Activated CD4-positive, alpha-beta T cell treated with anti-CD3 and anti-CD28 coated beads for 24 hours (primary cell): ENCODE data around the gene PYDC1.
"Not testable (repeated sequence)": the region's sequence is repeated elsewhere in the genome, so short reads cannot be mapped to it uniquely, and the experiment has no call there.

Experiments used
- DNase-seq, 2 donors: peaks; one replicate each; pipeline ENCODE4 v3.0.0-alpha.2; 2020; ENCODE audit warnings: low read depth in 2 of 2

The PYDC1 gene

GRCh38 chr16:31216422-31217135 lies at the start of gene PYDC1:
PYDC1 (minus strand) TSS chr16:31217135; CDS start chr16:31217028, 107 bp downstream.
- DNase-seq = no peak

- DNase-seq = peak; percentile 56 to 69
Observed at GRCh38 chr16:31265329-31266245, 48.7 kb upstream of the PYDC1 start.

DNA sequence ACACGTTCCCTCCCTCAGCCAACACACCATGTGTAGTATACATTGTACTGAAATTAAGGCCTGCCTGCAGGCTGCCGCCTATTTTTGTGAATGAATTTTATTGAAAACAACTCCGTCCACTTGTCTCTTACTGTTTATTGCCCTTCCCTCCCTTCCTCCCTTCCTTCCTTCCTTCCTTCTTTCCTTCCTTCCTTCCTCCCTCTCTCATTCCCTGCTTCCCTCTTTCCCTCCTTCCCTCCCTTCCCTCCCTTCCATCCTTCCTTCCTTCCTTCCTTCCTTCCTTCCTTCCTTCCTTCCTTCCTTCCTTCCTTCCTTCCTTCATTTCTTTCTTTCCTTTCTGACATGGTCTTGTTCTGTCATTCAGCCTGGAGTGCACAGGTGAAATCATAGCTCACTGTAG lies 45.1 kb upstream of the PYDC1 start:
- DNase-seq = no peak

DNA sequence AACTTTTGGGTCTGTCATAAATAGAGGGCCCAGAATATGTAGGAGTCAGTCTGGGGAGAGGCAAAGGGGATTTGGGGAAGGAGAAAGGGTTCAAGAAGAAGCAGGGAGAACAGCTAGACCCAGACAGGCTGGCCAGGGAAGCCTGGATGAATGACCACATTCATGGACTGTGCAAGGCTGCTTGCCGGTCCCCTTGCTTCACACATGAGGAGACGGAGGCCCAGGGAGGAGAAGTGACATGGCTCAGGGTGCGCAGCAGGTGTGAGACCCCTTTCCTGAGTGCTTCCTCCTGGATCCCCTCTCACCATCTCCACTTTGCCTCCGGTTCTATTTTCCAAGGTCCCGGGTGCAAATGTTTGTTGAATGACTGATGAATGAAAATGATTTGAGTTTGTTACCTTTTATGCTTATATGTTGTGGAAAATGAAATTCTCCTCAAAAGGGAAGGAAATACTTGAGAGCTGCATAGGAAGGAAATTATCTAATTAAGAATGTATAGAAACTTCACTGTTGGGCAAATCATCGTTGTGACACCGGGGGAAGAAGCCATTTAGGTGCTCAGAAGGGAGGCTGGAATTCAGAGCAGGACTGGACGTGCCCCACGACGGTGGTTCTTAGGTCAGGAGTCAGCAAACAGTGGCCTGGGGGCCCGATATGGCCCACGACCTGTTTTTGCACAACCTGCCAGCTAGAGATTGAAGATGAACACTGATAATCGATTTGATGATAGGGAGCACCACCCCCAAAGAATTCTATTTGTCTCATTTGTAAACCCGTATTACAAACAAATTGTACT lies 43.4 kb upstream of the PYDC1 start:
- DNase-seq = no peak

- DNase-seq = no peak
Observed at GRCh38 chr16:31258366-31258765, 41.4 kb upstream of the PYDC1 start.

DNA sequence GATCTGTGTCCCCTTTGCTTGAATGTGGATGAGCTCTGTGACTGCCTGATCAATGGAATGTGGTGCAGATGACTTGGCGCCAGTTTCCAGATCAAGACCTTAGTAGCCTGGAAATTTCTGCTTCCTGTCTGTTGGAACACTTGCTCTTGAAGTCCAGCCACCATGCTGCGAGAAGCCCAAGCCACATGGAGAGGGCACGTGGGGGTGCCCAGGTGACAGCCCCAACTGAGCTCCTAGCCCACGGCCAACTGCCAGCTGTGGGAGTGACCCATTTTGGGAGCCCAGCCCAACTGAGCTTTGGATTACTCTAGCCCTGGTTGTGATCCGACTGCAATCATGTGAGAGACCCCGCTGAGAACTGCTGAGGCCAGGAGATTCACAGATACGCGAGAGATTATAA lies 39.5 kb upstream of the PYDC1 start:
- DNase-seq = no peak

- DNase-seq = peak in 1 of 2 donors; percentile 33
Observed at GRCh38 chr16:31253642-31254045, 36.7 kb upstream of the PYDC1 start.

DNA sequence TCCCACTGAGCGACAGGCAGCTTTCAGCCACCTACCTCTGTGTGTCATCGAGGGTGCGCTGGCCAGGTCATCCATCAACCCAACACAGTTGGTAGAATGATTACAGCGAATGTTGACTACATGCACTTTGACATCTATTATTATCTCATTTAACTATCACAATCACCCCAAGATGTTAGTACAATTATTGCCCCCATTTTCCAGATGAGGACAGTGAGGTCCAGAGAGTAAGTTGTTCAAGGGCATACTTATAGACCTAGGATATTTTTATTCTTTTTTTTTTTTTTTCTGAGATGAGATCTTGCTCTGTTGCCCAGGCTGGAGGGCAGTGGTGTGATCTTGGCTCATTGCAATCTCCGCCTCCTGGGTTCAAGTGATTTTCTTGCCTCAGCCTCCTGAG lies 34.5 kb upstream of the PYDC1 start:
- no peak for DNase-seq

DNA sequence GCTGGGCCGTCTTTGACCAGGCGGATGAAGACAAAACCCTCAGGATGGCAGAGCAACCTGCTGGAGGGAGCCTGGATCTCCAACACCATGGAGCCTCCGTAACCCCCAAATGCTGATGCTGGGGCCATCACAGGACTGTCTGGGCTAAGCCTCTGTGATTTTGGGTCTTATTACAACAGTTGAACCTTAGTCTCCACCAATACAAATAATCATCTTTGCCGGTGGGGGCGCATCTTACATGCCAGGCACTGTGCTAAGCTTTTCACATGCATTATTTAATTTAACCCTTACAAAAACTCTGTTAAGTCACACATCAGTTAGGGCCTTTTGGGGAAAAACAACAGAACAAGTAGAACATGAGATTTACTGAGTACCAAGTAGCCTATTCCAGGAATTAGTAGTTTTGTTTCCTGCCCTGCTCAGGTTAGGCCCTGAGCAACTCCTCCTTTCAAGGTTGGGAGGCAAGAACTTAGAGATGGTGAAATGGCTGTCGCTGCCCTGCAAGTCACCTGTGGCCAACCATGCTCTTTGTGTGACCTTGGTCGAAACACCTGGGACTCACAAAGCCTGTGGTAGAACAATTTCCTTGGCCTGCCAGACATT lies 33.9 kb upstream of the PYDC1 start:
- no peak for DNase-seq

DNA sequence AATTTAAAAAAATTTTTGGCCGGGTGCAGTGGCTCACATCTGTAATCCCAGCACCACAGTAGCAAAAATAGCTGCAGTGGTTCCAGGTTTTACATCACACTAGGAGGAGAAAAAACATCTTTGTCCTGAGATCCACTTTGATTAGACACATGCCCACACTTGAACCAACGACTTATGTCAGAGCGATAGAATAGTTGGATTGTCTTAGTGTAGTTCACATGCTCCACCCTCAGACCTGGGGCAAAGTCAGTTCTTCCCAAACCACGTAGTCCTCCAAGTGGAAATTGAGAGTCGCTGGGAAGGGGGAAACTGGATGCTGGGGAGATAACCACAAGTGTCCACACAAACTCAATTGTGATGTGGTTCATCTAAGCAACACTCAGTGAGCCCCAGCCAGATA lies 31.4 kb upstream of the PYDC1 start:
- no peak for DNase-seq

DNA sequence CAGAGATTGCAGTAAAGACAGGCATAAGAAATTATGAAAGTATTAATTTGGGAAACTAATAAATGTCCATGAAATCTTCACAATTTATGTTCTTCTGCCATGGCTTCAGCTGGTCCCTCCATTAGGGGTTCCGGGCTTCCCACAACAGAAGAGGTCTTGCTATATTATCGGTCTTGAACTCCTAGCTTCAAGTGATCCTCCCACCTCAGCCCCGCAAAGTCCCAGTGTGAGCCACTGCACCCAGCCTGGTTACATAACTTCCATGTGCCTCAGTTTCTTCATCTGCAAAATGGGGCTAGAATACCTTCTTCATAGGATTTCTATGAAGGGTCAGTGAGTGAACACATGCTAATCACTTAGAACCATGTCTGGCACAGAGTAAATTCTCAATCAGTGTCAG lies 29.4 kb upstream of the PYDC1 start:
- no peak for DNase-seq

GRCh38 chr16:31245598-31245997 lies 28.7 kb upstream of the PYDC1 start:
- not testable (repeated sequence) for DNase-seq

- DNase-seq = no peak
Observed at GRCh38 chr16:31243734-31244670, 27.1 kb upstream of the PYDC1 start.

- DNase-seq = no peak
Observed at GRCh38 chr16:31242206-31242605, 25.3 kb upstream of the PYDC1 start.

- no peak for DNase-seq
Observed at GRCh38 chr16:31238041-31238440, 21.1 kb upstream of the PYDC1 start.

DNA sequence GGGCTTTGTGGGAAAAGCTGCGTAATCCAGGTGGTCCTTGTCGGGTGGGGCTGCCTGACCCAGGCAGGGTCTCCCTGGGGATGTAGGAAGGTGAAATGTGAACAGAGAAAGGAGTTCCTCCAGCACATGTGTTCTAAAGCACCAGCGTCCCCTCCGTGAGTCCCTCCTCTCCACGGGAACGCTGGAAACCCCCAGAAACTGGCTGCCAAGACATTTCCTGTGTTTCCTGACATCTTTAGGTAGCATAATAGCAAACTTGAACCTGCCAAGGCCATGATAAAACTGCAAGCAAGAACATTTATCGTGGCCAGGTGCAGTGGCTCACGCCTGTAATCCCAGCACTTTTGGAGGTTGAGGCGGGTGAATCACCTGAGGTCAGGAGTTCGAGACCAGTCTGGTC lies 12.6 kb upstream of the PYDC1 start:
- DNase-seq = no peak

GRCh38 chr16:31228206-31228605 lies 11.3 kb upstream of the PYDC1 start:
- DNase-seq = no peak

DNA sequence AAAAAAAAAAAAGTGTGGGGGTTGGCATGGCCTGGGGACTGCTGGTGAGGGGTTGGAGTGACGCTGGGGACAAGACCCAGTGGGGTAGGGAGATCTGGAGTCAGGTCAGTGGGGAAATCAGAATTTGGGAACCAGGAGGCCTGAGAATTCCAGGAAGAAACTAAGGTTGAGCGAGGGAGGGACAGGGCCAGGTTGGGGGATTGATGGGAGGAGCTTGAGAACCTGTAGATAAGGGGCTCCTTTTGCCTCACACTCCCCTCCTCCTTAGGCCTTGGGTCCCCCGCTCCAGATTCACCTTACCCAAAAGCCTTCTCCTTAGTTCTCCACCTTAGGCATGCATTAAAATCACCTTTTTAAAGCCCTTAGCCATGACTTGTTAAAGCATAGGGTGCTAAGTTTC lies 8.3 kb upstream of the PYDC1 start:
- DNase-seq = no peak

DNA sequence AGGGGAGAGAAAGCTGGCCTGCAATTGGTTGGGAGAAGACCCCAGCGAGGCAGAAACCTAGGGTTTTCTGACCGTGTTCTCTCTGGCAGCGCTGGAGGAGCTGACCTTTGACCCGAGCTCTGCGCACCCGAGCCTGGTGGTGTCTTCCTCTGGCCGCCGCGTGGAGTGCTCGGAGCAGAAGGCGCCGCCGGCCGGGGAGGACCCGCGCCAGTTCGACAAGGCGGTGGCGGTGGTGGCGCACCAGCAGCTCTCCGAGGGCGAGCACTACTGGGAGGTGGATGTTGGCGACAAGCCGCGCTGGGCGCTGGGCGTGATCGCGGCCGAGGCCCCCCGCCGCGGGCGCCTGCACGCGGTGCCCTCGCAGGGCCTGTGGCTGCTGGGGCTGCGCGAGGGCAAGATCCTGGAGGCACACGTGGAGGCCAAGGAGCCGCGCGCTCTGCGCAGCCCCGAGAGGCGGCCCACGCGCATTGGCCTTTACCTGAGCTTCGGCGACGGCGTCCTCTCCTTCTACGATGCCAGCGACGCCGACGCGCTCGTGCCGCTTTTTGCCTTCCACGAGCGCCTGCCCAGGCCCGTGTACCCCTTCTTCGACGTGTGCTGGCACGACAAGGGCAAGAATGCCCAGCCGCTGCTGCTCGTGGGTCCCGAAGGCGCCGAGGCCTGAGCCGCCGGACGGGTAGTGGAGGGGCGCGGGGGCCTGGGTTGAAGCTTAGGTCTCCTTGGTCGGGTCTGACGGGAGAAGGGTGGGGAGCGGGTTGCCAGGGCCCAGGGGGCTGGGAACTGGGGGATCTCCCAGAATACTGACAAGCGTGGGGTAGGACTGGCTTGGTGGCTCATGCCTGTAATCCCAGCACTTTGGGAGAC lies 7.4 kb upstream of the PYDC1 start:
- no peak for DNase-seq

- DNase-seq = no peak
Observed at GRCh38 chr16:31223044-31223443, 6.1 kb upstream of the PYDC1 start.
